Panc1 (cell line): ENCODE data around the gene RNF4. TPM values are rescaled to one million over a fixed set of nuclear protein-coding genes. Genes with fewer than 3 reads are reported as not detected.

ENCODE experiments used
- ATAC-seq: fragments of 200-7000 bp; cut with Tn5 transposase; 2 replicates; pipeline ENCODE4 v1.9.1; 2020; ENCODE audit warnings: mild to moderate bottlenecking, moderate library complexity
- BruUV-seq: library from RNA; stranded (reverse); fragments of 400-500 nt; replicated peaks from 2 replicates; lab custom pipeline; 2021; lab: Mats Ljungman, UMichigan
- CTCF ChIA-PET: fragments of 300-600 bp; sonication (Branson Sonifier 250); formaldehyde crosslinking; loops from one replicate; lab custom pipeline; 2022; ENCODE audit warnings: antibody characterized with exemption; lab: Charles Lee
- POLR2A ChIA-PET: fragments of 300-600 bp; sonication (Branson Sonifier 250); formaldehyde crosslinking; loops from one replicate; lab custom pipeline; 2022; ENCODE audit warnings: antibody characterized with exemption; lab: Charles Lee
- DNase-seq: peaks from one replicate; pipeline ENCODE4 v3.0.0-alpha.2; 2010; ENCODE audit warnings: low read depth, low spot score
- H3K27ac ChIP-seq: 2 replicates; pipeline ENCODE4 v1.5.1; 2011; ENCODE audit warnings: mild to moderate bottlenecking, low read length, inconsistent platforms
- H3K27me3 ChIP-seq: fragments of 200-500 bp; sonication (Bioruptor generic); 2 replicates; pipeline ENCODE4 v1.6.0; 2014; ENCODE audit warnings: low read length, inconsistent platforms; ENCODE audit not compliant: control insufficient read depth, insufficient read depth
- H3K36me3 ChIP-seq: fragments of 200-500 bp; sonication (Bioruptor generic); 2 replicates; pipeline ENCODE4 v1.5.1; 2014; ENCODE audit warnings: inconsistent platforms, mild to moderate bottlenecking, low read length, moderate library complexity; ENCODE audit not compliant: control insufficient read depth, insufficient read depth
- H3K4me1 ChIP-seq: 2 replicates; pipeline ENCODE4 v1.5.1; 2011; ENCODE audit warnings: inconsistent platforms, mild to moderate bottlenecking, low read length, moderate library complexity; ENCODE audit not compliant: control insufficient read depth, insufficient read depth
- H3K4me3 ChIP-seq, 2 experiments: 2 replicates each; pipeline ENCODE4 v1.5.1; 2011 to 2012; ENCODE audit warnings: low read depth in 2 of 2, low read length in 2 of 2, mild to moderate bottlenecking in 2 of 2, inconsistent platforms in 1 of 2, moderate library complexity in 1 of 2
- H3K9me3 ChIP-seq: fragments of 200-500 bp; sonication (Bioruptor generic); 2 replicates; pipeline ENCODE4 v1.5.1; 2014; ENCODE audit warnings: low read depth, mild to moderate bottlenecking, inconsistent platforms, low read length, moderate library complexity; ENCODE audit not compliant: control insufficient read depth, insufficient read depth
- POLR2AphosphoS5 ChIP-seq: IDR thresholded peaks from 2 replicates; pipeline ENCODE4 v1.6.1; 2012; ENCODE audit warnings: mild to moderate bottlenecking, low read depth, low read length, moderate library complexity
- SIN3A ChIP-seq: IDR thresholded peaks from 2 replicates; pipeline ENCODE4 v1.6.1; 2012; ENCODE audit warnings: low read depth, mild to moderate bottlenecking, low read length, moderate library complexity, borderline replicate concordance; ENCODE audit not compliant: insufficient read depth
- TCF7L2 ChIP-seq: IDR thresholded peaks from 2 replicates; pipeline ENCODE4 v1.6.1; 2011; ENCODE audit warnings: mild to moderate bottlenecking, low read depth, low read length, inconsistent platforms
- in situ Hi-C: cut with HindIII; loops from 2 replicates; pipeline ENCODE4 v1.10.0; 2016; ENCODE audit warnings: low sequenced_read_pairs, low pct_unique_long_range_greater_than_20kb
- intact Hi-C: fragments of 100-400 bp; cut with micrococcal nuclease; formaldehyde crosslinking; loops from one replicate; pipeline ENCODE4 v1.10.0; 2022; ENCODE audit not compliant: unreplicated experiment
- total RNA-seq: library from RNA; stranded (reverse); gene quantifications from one replicate; pipeline ENCODE4 v1.2.1, GENCODE V29; 2021; ENCODE audit not compliant: unreplicated experiment
- TF ChIP-seq, protein P1 (sequence below), 2 experiments: IDR thresholded peaks; 2 replicates each; pipeline ENCODE4 v1.6.1; 2011 to 2012; ENCODE audit warnings: low read depth in 2 of 2, control low read depth in 1 of 2, low read length in 1 of 2, mild to moderate bottlenecking in 1 of 2, moderate library complexity in 1 of 2; ENCODE audit not compliant: insufficient read depth in 1 of 2
- TF ChIP-seq, protein P2 (sequence below): fragments of 450-650 bp; IDR thresholded peaks from 2 replicates; pipeline ENCODE4 v1.5.1; 2017; ENCODE audit warnings: mild to moderate bottlenecking

RNF4 gene
- total RNA-seq, 1 experiment from 2014 or later, result 55.0 TPM

DNA sequence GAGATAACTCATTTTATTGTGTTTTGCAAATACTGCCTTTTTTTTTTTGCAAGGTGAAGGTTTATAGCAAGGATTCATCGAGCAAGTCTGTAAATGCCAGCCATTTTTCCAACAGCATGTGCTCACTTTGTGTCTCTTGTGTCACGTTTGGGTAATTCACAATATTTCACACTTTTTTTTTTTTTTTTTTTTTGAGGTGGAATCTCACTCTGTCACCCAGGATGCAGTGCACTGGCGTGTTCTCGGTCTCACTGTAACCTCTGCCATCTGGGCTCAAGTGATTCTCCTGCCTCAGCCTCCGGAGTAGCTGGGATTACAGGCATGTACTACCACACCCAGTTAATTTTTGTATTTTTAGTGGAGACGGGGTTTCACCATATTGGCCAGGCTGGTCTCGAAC is 1.9 kb downstream of the RNF4 start:
- no peaks in the 10 kb centered on the region for H3K9me3 ChIP-seq
- H3K4me1 ChIP-seq, result peaks cover 7% of the 10 kb centered on the region; the same call in 1 of the 2 replicates
- H3K4me3 ChIP-seq, result peak overlapping the region; percentile 88 to 93
- POLR2A ChIA-PET, result interaction anchor here (0.6 to 0.7 kb wide), 2 partner anchors 22 to 59 kb away, joined by 5 to 9 read pairs; no protein-coding TSS in a partner anchor
- TF ChIP-seq TCF7L2, result no peak
- TF ChIP-seq POLR2AphosphoS5, result no peak
- TF ChIP-seq, protein P1, sequence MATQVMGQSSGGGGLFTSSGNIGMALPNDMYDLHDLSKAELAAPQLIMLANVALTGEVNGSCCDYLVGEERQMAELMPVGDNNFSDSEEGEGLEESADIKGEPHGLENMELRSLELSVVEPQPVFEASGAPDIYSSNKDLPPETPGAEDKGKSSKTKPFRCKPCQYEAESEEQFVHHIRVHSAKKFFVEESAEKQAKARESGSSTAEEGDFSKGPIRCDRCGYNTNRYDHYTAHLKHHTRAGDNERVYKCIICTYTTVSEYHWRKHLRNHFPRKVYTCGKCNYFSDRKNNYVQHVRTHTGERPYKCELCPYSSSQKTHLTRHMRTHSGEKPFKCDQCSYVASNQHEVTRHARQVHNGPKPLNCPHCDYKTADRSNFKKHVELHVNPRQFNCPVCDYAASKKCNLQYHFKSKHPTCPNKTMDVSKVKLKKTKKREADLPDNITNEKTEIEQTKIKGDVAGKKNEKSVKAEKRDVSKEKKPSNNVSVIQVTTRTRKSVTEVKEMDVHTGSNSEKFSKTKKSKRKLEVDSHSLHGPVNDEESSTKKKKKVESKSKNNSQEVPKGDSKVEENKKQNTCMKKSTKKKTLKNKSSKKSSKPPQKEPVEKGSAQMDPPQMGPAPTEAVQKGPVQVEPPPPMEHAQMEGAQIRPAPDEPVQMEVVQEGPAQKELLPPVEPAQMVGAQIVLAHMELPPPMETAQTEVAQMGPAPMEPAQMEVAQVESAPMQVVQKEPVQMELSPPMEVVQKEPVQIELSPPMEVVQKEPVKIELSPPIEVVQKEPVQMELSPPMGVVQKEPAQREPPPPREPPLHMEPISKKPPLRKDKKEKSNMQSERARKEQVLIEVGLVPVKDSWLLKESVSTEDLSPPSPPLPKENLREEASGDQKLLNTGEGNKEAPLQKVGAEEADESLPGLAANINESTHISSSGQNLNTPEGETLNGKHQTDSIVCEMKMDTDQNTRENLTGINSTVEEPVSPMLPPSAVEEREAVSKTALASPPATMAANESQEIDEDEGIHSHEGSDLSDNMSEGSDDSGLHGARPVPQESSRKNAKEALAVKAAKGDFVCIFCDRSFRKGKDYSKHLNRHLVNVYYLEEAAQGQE (IDR thresholded peaks at IDR 0.05; ENCODE audit: insufficient read depth in 1 of 2, low read depth in 2 of 2, low read length in 1 of 2), result no peak
- TF ChIP-seq, protein P2, sequence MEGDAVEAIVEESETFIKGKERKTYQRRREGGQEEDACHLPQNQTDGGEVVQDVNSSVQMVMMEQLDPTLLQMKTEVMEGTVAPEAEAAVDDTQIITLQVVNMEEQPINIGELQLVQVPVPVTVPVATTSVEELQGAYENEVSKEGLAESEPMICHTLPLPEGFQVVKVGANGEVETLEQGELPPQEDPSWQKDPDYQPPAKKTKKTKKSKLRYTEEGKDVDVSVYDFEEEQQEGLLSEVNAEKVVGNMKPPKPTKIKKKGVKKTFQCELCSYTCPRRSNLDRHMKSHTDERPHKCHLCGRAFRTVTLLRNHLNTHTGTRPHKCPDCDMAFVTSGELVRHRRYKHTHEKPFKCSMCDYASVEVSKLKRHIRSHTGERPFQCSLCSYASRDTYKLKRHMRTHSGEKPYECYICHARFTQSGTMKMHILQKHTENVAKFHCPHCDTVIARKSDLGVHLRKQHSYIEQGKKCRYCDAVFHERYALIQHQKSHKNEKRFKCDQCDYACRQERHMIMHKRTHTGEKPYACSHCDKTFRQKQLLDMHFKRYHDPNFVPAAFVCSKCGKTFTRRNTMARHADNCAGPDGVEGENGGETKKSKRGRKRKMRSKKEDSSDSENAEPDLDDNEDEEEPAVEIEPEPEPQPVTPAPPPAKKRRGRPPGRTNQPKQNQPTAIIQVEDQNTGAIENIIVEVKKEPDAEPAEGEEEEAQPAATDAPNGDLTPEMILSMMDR, result no peak
- no peak for TF ChIP-seq SIN3A
- no peak for DNase-seq
- no peaks in the 10 kb centered on the region for H3K27me3 ChIP-seq
- in situ Hi-C loops (no loop called here), intact Hi-C loops (no loop called here)
- BruUV-seq, result no TSS peak
- CTCF ChIA-PET, result interaction anchor here (0.7 kb wide), 1 partner anchor 503 kb away, joined by 6 read pairs; no protein-coding TSS in a partner anchor
- H3K36me3 ChIP-seq, result peaks cover 19% of the 10 kb centered on the region
- ATAC-seq, result no peak
- peak overlapping the region; percentile 93 for H3K27ac ChIP-seq

DNA sequence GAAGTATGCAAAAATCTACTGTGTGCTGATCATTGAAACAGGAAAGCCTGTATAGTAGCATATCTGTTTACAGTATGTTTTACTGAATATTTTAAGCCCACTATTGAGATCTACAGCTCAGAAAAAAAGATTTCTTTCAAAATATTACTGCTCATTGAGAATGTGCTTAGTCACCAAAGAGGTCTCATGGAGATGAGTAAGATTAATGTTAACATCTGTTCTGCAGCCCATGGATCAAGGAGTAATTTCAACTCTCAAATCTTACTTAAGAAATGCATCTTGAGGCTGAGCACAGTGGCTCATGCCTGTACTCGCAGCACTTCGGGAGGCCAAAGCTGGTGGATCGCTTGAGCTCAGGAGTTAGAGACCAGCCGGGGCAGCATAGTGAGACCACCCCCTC is 3.3 kb downstream of the RNF4 start:
- in situ Hi-C loops (no loop called here), intact Hi-C loops (no loop called here)
- DNase-seq, result no peak
- peaks cover 19% of the 10 kb centered on the region for H3K36me3 ChIP-seq
- H3K4me1 ChIP-seq, result peaks cover 7% of the 10 kb centered on the region; the same call in 1 of the 2 replicates
- no peak for ATAC-seq
- CTCF ChIA-PET, result interaction anchor here (1.2 kb wide), 1 partner anchor 252 kb away, joined by 4 read pairs; no protein-coding TSS in a partner anchor
- no peak overlapping the region; the same call in 1 of the 2 replicates for H3K27ac ChIP-seq
- TF ChIP-seq, protein P1 (IDR thresholded peaks at IDR 0.05; ENCODE audit: insufficient read depth in 1 of 2, low read depth in 2 of 2, low read length in 1 of 2), result no peak
- TF ChIP-seq TCF7L2 (no peak), POLR2AphosphoS5 (no peak), SIN3A (no peak)
- TF ChIP-seq, protein P2, result no peak
- H3K9me3 ChIP-seq, result no peaks in the 10 kb centered on the region
- BruUV-seq, result no TSS peak
- POLR2A ChIA-PET, result no interaction called here
- no peak overlapping the region for H3K4me3 ChIP-seq
- H3K27me3 ChIP-seq, result no peaks in the 10 kb centered on the region
